Spleen (tissue), 11 donors: Measurements from ENCODE around the gene PRUNE2. TPM values are rescaled to one million over a fixed set of nuclear protein-coding genes. Genes with fewer than 3 reads are reported as not detected.
A peak's percentile ranks its signal among the peaks of the same experiment; 100 is the strongest.

Source experiments
- DNase-seq: peaks from one replicate; pipeline ENCODE4 v3.0.0-alpha.2; 2020
- H3K27ac ChIP-seq, 8 donors: fragments of 200-600 bp; sonication (generic) in 7 of 8; 1 replicate in 4 of 8; 2 replicates in 4 of 8; pipeline versions ENCODE4 v1.5.0 to v1.8.0; 2016 to 2021; ENCODE audit warnings: inconsistent platforms in 4 of 8, mild to moderate bottlenecking in 4 of 8, moderate library complexity in 1 of 8
- H3K27me3 ChIP-seq, 7 donors: fragments of 200-600 bp; sonication (generic) in 6 of 7; replicated peaks in 1 of 7; 1 replicate in 4 of 7; 2 replicates in 3 of 7; pipeline versions ENCODE4 v1.5.0 to v1.8.0; 2016 to 2021; ENCODE audit warnings: inconsistent platforms in 3 of 7, mild to moderate bottlenecking in 1 of 7
- H3K36me3 ChIP-seq, 6 donors: fragments of 200-600 bp; sonication (generic) in 5 of 6; 1 replicate in 4 of 6; 2 replicates in 2 of 6; pipeline versions ENCODE4 v1.5.0 to v1.8.0; 2016 to 2021; ENCODE audit warnings: inconsistent platforms in 2 of 6
- H3K4me1 ChIP-seq, 6 donors: fragments of 200-600 bp; sonication (generic) in 5 of 6; 1 replicate in 3 of 6; 2 replicates in 3 of 6; pipeline versions ENCODE4 v1.5.0 to v1.8.0; 2016 to 2021; ENCODE audit warnings: inconsistent platforms in 3 of 6
- H3K4me3 ChIP-seq, 8 donors: fragments of 200-600 bp; sonication (generic) in 7 of 8; 1 replicate in 4 of 8; 2 replicates in 4 of 8; pipeline versions ENCODE4 v1.5.0 to v1.8.0; 2016 to 2021; ENCODE audit warnings: inconsistent platforms in 4 of 8, mild to moderate bottlenecking in 4 of 8, moderate library complexity in 2 of 8
- H3K9me3 ChIP-seq, 8 donors: fragments of 200-600 bp; sonication (generic) in 7 of 8; 1 replicate in 4 of 8; 2 replicates in 4 of 8; pipeline versions ENCODE4 v1.5.0 to v1.8.0; 2016 to 2021; ENCODE audit warnings: inconsistent platforms in 4 of 8
- CTCF ChIP-seq, 11 experiments: fragments of 200-600 bp in 7 of 11; fragments of 450-650 bp in 4 of 11; sonication (generic) in 4 of 11; IDR thresholded peaks in 8 of 11; conservative IDR thresholded peaks in 3 of 11; 1 replicate in 7 of 11; 2 replicates in 4 of 11; pipeline versions ENCODE4 v1.4.0 to v1.8.0; 2016 to 2021; ENCODE audit warnings: antibody characterized with exemption in 11 of 11, inconsistent platforms in 4 of 11, mild to moderate bottlenecking in 1 of 11
- POLR2A ChIP-seq, 3 donors: fragments of 450-650 bp; IDR thresholded peaks; one replicate each; pipeline ENCODE4 v1.5.1; 2017; ENCODE audit warnings: antibody characterized with exemption in 3 of 3, mild to moderate bottlenecking in 1 of 3
- POLR2AphosphoS5 ChIP-seq, 3 donors: sonication (generic); formaldehyde crosslinking; IDR thresholded peaks; one replicate each; pipeline ENCODE4 v1.5.1; 2017; ENCODE audit warnings: antibody characterized with exemption in 3 of 3
- WGBS, 5 donors: extraction: QIAGEN DNeasy Blood & Tissue Kit in 3 of 5; methylation state at CpG; one replicate each; pipeline versions ENCODE4 v1.1.5 to v1.1.7; 2013 to 2018; 5-methylcytosine and 5-hydroxymethylcytosine counted together
- intact Hi-C: fragments of 100-400 bp; cut with DNase I; formaldehyde crosslinking; loops from one replicate; pipeline ENCODE4 v1.15.0; 2023; ENCODE audit warnings: low total_unique reads
- polyA plus RNA-seq, 3 donors: library from polyadenylated mRNA; stranded (reverse); fragments of 200-250 nt; gene quantifications; one replicate each; pipeline ENCODE4 v1.2.1, GENCODE V29; 2013
- total RNA-seq, 7 donors: library from RNA; depleted of rRNA in 3 of 7; stranded (reverse); fragments of >200 nt in 3 of 7; fragmentation: NEBNext Ultra II Directional in 4 of 7; extraction: Animal tissue kit (Norgen Biotek cat#: 25700) in 4 of 7; gene quantifications; one replicate each; pipeline versions ENCODE4 v1.1.0 to v1.2.1, GENCODE V29; 2016 to 2021
- donor health status: healthy with polysubstance abuse.
- donor health status: DM: no; HTN: no; CAD: no; lungs with moderate emphysema.
- donor health status: DM: no; HTN: no; CAD: no.
- donor health status: Bipolar disorder and iron deficiency.
- donor health status: healthy.
- donor health status: DM: no; HTN: no; CAD: no.
- donor health status: DM: yes; HTN: yes; CAD: no.

PRUNE2 gene
- total and polyA plus RNA-seq, 10 donors = 3.3 to 23.6 (median 14.0) TPM

GRCh38 chr9:76693912-76694311 lies 212.0 kb downstream of the PRUNE2 start:
- intact Hi-C loops = no loop called here
- DNase-seq = no peak
- Histone ChIP-seq H3K9me3 (no peaks in the 10 kb centered on the region), H3K4me3 (peak overlapping the region in 1 of 8 donors; percentile 7), H3K27me3 (peaks cover 0 to 54% (median 0%) of the 10 kb centered on the region in 7 donors), H3K27ac (peak overlapping the region in 3 of 8 donors; percentile 7 to 67 (median 63)), H3K4me1 (peaks cover 0 to 41% (median 14%) of the 10 kb centered on the region in 6 donors), H3K36me3 (no peaks in the 10 kb centered on the region)
- 36 to 57% (median 49%) methylated on average over 5 of the region's 5 CpGs for WGBS, 5 donors
- TF ChIP-seq CTCF (IDR thresholded peaks at IDR 0.05 in 8 of 11, conservative IDR thresholded peaks at IDR 0.05 in 3 of 11) (no peak), POLR2A (IDR thresholded peaks at IDR 0.05) (no peak)

- Histone ChIP-seq H3K27ac (peak overlapping the region in 1 of 8 donors; percentile 55), H3K4me1 (peaks cover 0 to 35% (median 14%) of the 10 kb centered on the region in 6 donors), H3K4me3 (peak overlapping the region in 6 of 8 donors; percentile 6 to 65 (median 28)), H3K27me3 (peaks cover 0 to 54% (median 0%) of the 10 kb centered on the region in 7 donors), H3K9me3 (no peaks in the 10 kb centered on the region), H3K36me3 (no peaks in the 10 kb centered on the region)
- WGBS, 5 donors = 75 to 89% (median 80%) methylated on average over 9 of the region's 9 CpGs
- intact Hi-C loops = no loop called here
- no peak for TF ChIP-seq CTCF (IDR thresholded peaks at IDR 0.05 in 8 of 11, conservative IDR thresholded peaks at IDR 0.05 in 3 of 11)
- TF ChIP-seq POLR2AphosphoS5 (IDR thresholded peaks at IDR 0.05) = no peak
- no peak for TF ChIP-seq POLR2A (IDR thresholded peaks at IDR 0.05)
- DNase-seq = no peak
Measured at GRCh38 chr9:76692458-76693129, 213.3 kb downstream of the PRUNE2 start.

- Histone ChIP-seq H3K27ac (peak overlapping the region in 3 of 8 donors; percentile 16 to 55 (median 26)), H3K4me3 (peak overlapping the region in 7 of 8 donors; percentile 6 to 65 (median 22)), H3K27me3 (peaks cover 0 to 51% (median 0%) of the 10 kb centered on the region in 7 donors), H3K36me3 (no peaks in the 10 kb centered on the region), H3K4me1 (peaks cover 0 to 35% (median 14%) of the 10 kb centered on the region in 6 donors), H3K9me3 (no peaks in the 10 kb centered on the region)
- no peak for DNase-seq
- intact Hi-C loops = no loop called here
- TF ChIP-seq POLR2A (IDR thresholded peaks at IDR 0.05) (no peak), CTCF (IDR thresholded peaks at IDR 0.05 in 8 of 11, conservative IDR thresholded peaks at IDR 0.05 in 3 of 11) (no peak), POLR2AphosphoS5 (IDR thresholded peaks at IDR 0.05) (no peak)
- WGBS, 5 donors = 6 to 18% (median 10%) methylated on average over 13 of the region's 13 CpGs
Measured at GRCh38 chr9:76691517-76692313, 214.2 kb downstream of the PRUNE2 start.

GRCh38 chr9:76690973-76691370 lies 214.9 kb downstream of the PRUNE2 start:
- Histone ChIP-seq H3K4me1 (peaks cover 0 to 35% (median 14%) of the 10 kb centered on the region in 6 donors), H3K27ac (no peak overlapping the region), H3K4me3 (no peak overlapping the region), H3K36me3 (no peaks in the 10 kb centered on the region), H3K9me3 (no peaks in the 10 kb centered on the region), H3K27me3 (peaks cover 0 to 44% (median 0%) of the 10 kb centered on the region in 7 donors)
- no peak for DNase-seq
- 82 to 92% (median 90%) methylated on average over 5 of the region's 5 CpGs for WGBS, 5 donors
- intact Hi-C loops = no loop called here
- no peak for TF ChIP-seq POLR2AphosphoS5 (IDR thresholded peaks at IDR 0.05)
- TF ChIP-seq POLR2A (IDR thresholded peaks at IDR 0.05) = no peak
- no peak for TF ChIP-seq CTCF (IDR thresholded peaks at IDR 0.05 in 8 of 11, conservative IDR thresholded peaks at IDR 0.05 in 3 of 11)
